Activated CD8-positive, alpha-beta T cell treated with anti-CD3 and anti-CD28 coated beads for 36 hours (primary cell): ENCODE measurements around the gene FBN1. TPM values are rescaled to one million over a fixed set of nuclear protein-coding genes. Genes with fewer than 3 reads are reported as not detected.

Experiments used
- ATAC-seq: fragments of 200-7000 bp; cut with Tn5 transposase; one replicate; pipeline ENCODE4 v1.10.0; 2021; ENCODE audit warnings: mild to moderate bottlenecking, moderate library complexity
- CTCF ChIA-PET: fragments of 350-600 bp; sonication (Branson Sonifier 250); formaldehyde crosslinking; loops from one replicate; lab custom pipeline; 2021; ENCODE audit warnings: antibody characterized with exemption; lab: Charles Lee
- POLR2A ChIA-PET: fragments of 350-600 bp; sonication (Branson Sonifier 250); formaldehyde crosslinking; loops from one replicate; lab custom pipeline; 2021; ENCODE audit warnings: antibody characterized with exemption; lab: Charles Lee
- DNase-seq: peaks from one replicate; pipeline ENCODE4 v3.0.0-alpha.2; 2020
- H3K27ac Mint-ChIP-seq: one replicate; pipeline ENCODE4 v1.8.0; 2021; ENCODE audit warnings: mild to moderate bottlenecking, mixed read lengths
- H3K27me3 Mint-ChIP-seq: one replicate; pipeline ENCODE4 v1.8.0; 2021; ENCODE audit warnings: mixed read lengths
- H3K36me3 Mint-ChIP-seq: one replicate; pipeline ENCODE4 v1.8.0; 2021; ENCODE audit warnings: low read depth, mixed read lengths
- H3K4me1 Mint-ChIP-seq: one replicate; pipeline ENCODE4 v1.8.0; 2021; ENCODE audit warnings: low read depth, mixed read lengths
- H3K4me3 Mint-ChIP-seq: one replicate; pipeline ENCODE4 v1.8.0; 2021; ENCODE audit warnings: mild to moderate bottlenecking, moderate library complexity, mixed read lengths
- H3K9me3 Mint-ChIP-seq: one replicate; pipeline ENCODE4 v1.8.0; 2021; ENCODE audit warnings: mixed read lengths
- CTCF ChIP-seq: fragments of 200-600 bp; IDR thresholded peaks from one replicate; pipeline ENCODE4 v1.8.0; 2022; ENCODE audit warnings: antibody characterized with exemption, mild to moderate bottlenecking
- intact Hi-C: fragments of 100-400 bp; cut with micrococcal nuclease; formaldehyde crosslinking; loops from one replicate; pipeline ENCODE4 v1.10.0; 2022
- total RNA-seq, 2 experiments: library from RNA; stranded (reverse); gene quantifications; one replicate each; pipeline ENCODE4 v1.2.3, GENCODE V29; 2021

Gene FBN1
- total RNA-seq, 2 experiments from 2014 or later: 0.38 to 0.49 TPM

- Mint-ChIP-seq H3K27ac (no peak overlapping the region), H3K27me3 (no peaks in the 10 kb centered on the region), H3K9me3 (no peaks in the 10 kb centered on the region), H3K4me1 (no peaks in the 10 kb centered on the region), H3K4me3 (no peak overlapping the region), H3K36me3 (no peaks in the 10 kb centered on the region)
- no peak for ATAC-seq
- TF ChIP-seq CTCF: no peak
- POLR2A ChIA-PET: no interaction called here
- no peak for DNase-seq
- intact Hi-C loops: no loop called here
- CTCF ChIA-PET: no interaction called here
These were observed 159.3 kb downstream of the FBN1 start for GRCh38 chr15:48486228-48486627.

DNA sequence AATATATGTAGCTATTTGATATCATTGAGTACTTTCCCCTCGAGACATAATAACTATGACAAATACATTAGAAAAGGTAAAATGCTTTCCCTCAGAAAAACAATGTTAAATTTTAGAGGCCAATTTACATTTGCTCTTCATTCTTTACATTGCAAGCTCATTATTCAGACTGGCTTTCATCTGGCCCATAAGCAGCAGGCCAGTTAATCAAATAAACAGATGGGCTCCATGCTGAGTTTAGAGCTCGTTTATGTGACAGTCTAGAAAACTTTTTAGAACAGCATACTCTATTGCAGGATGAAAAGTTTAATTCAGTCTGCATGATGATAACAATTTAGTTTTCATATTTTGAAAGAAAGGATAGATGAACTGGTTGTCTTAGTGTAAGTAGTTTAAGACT is 163.7 kb downstream of the FBN1 start:
- ATAC-seq (no peak), DNase-seq (no peak)
- H3K4me3 Mint-ChIP-seq: no peak overlapping the region
- intact Hi-C loops: no loop called here
- H3K27me3 Mint-ChIP-seq: no peaks in the 10 kb centered on the region
- no peak for TF ChIP-seq CTCF
- no peaks in the 10 kb centered on the region for H3K4me1 Mint-ChIP-seq
- ChIA-PET POLR2A (no interaction called here), CTCF (no interaction called here)
- H3K36me3 Mint-ChIP-seq: no peaks in the 10 kb centered on the region
- H3K27ac Mint-ChIP-seq: no peak overlapping the region
- H3K9me3 Mint-ChIP-seq: no peaks in the 10 kb centered on the region

- ChIA-PET POLR2A (no interaction called here), CTCF (no interaction called here)
- no peaks in the 10 kb centered on the region for H3K4me1 Mint-ChIP-seq
- H3K27me3 Mint-ChIP-seq: peaks cover 1% of the 10 kb centered on the region
- DNase-seq (no peak), ATAC-seq (no peak)
- no peak overlapping the region for H3K27ac Mint-ChIP-seq
- no peak for TF ChIP-seq CTCF
- H3K9me3 Mint-ChIP-seq: no peaks in the 10 kb centered on the region
- H3K36me3 Mint-ChIP-seq: no peaks in the 10 kb centered on the region
- intact Hi-C loops: no loop called here
- H3K4me3 Mint-ChIP-seq: no peak overlapping the region
These were observed 165.8 kb downstream of the FBN1 start for GRCh38 chr15:48479751-48480150.

GRCh38 chr15:48478581-48478980 is 166.9 kb downstream of the FBN1 start:
- no peaks in the 10 kb centered on the region for H3K4me1 Mint-ChIP-seq
- no peak overlapping the region for H3K27ac Mint-ChIP-seq
- H3K9me3 Mint-ChIP-seq: no peaks in the 10 kb centered on the region
- intact Hi-C loops: no loop called here
- TF ChIP-seq CTCF: no peak
- DNase-seq (no peak), ATAC-seq (no peak)
- POLR2A ChIA-PET: no interaction called here
- H3K4me3 Mint-ChIP-seq: no peak overlapping the region
- peaks cover 1% of the 10 kb centered on the region for H3K27me3 Mint-ChIP-seq
- no peaks in the 10 kb centered on the region for H3K36me3 Mint-ChIP-seq
- CTCF ChIA-PET: no interaction called here

DNA sequence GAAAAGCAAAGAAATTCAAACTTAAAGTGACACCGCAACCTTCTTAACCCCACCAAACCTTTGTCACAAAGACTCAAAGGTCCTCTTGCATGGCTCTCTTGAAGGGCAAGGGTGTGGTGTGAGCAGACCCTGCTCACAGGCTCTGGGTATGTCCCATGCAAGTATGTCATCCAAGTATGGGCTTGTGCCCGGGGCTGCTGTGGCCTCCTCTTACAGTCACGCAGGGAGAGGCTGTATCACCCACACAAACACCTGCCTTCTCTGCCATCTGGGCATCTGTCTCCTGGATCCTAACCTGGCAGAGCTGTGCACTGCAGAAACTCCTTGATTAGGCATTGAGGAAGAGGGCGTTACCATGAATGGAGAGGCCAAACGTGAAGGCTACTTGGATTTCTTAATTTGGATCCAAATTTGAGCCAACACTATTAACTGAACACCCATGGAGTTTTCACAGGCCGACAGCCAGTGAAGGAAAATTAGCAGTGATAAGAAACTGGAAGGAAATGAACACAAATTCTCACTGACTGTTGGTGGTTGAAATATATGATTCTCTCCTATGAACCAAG is 167.6 kb downstream of the FBN1 start:
- H3K4me1 Mint-ChIP-seq: no peaks in the 10 kb centered on the region
- no peak overlapping the region for H3K27ac Mint-ChIP-seq
- CTCF ChIA-PET: no interaction called here
- no peak for TF ChIP-seq CTCF
- H3K27me3 Mint-ChIP-seq: peaks cover 1% of the 10 kb centered on the region
- DNase-seq (no peak), ATAC-seq (no peak)
- H3K9me3 Mint-ChIP-seq: no peaks in the 10 kb centered on the region
- H3K4me3 Mint-ChIP-seq: no peak overlapping the region
- no peaks in the 10 kb centered on the region for H3K36me3 Mint-ChIP-seq
- POLR2A ChIA-PET: no interaction called here
- intact Hi-C loops: no loop called here
